ENCODE data around the gene NRP2. TPM values are rescaled to one million over a fixed set of nuclear protein-coding genes. Genes with fewer than 3 reads are reported as not detected.

NRP2 gene
- total RNA-seq, 1 donor from 2014 or later = 38.9 TPM

GRCh38 chr2:205660521-205661124, 21.7 kb upstream of the NRP2 start:
- DNase-seq (ENCODE audit: low read depth) = peak; percentile 69

- no peak for DNase-seq (ENCODE audit: low read depth)
Observed at GRCh38 chr2:205661281-205661680, 21.0 kb upstream of the NRP2 start.

- DNase-seq (ENCODE audit: low read depth) = no peak
Observed at GRCh38 chr2:205662206-205662965, 19.9 kb upstream of the NRP2 start.

GRCh38 chr2:205665791-205666190, 16.5 kb upstream of the NRP2 start:
- DNase-seq (ENCODE audit: low read depth) = no peak

- no peak for DNase-seq (ENCODE audit: low read depth)
Observed at GRCh38 chr2:205670292-205670691, 12.0 kb upstream of the NRP2 start.

- no peak for DNase-seq (ENCODE audit: low read depth)
Observed at GRCh38 chr2:205673312-205673711, 9.0 kb upstream of the NRP2 start.

GRCh38 chr2:205675861-205676516, 6.3 kb upstream of the NRP2 start:
- peak; percentile 82 for DNase-seq (ENCODE audit: low read depth)

GRCh38 chr2:205678541-205679142, 3.7 kb upstream of the NRP2 start:
- DNase-seq (ENCODE audit: low read depth) = peak; percentile 80

- no peak for DNase-seq (ENCODE audit: low read depth)
Observed at GRCh38 chr2:205679410-205680009, 2.8 kb upstream of the NRP2 start.

- DNase-seq (ENCODE audit: low read depth) = peak; percentile 78
Observed at GRCh38 chr2:205680067-205680466, 2.2 kb upstream of the NRP2 start.

GRCh38 chr2:205680903-205681302, 1.4 kb upstream of the NRP2 start:
- DNase-seq (ENCODE audit: low read depth) = no peak

- DNase-seq (ENCODE audit: low read depth) = no peak
Observed at GRCh38 chr2:205681401-205682238, 681 bp upstream of the NRP2 start.

GRCh38 chr2:205682971-205683501, 735 bp downstream of the NRP2 start:
- DNase-seq (ENCODE audit: low read depth) = no peak

GRCh38 chr2:205683502-205684367, 1.4 kb downstream of the NRP2 start:
- no peak for DNase-seq (ENCODE audit: low read depth)

GRCh38 chr2:205684871-205685313, 2.6 kb downstream of the NRP2 start:
- no peak for DNase-seq (ENCODE audit: low read depth)

- DNase-seq (ENCODE audit: low read depth) = no peak
Observed at GRCh38 chr2:205685314-205686055, 3.2 kb downstream of the NRP2 start.

GRCh38 chr2:205686056-205686782, 3.9 kb downstream of the NRP2 start:
- no peak for DNase-seq (ENCODE audit: low read depth)

Data from renal cortical epithelial cell (primary cell).